Activated T-helper 9 cell treated with anti-CD3 and anti-CD28 coated beads, Interleukin-2, amount 50 U/mL, for 16 hours (primary cell): ENCODE results near the gene UBQLN4.

Experiments
- DNase-seq: peaks from one replicate; pipeline ENCODE4 v3.0.0-alpha.2; 2020; ENCODE audit warnings: low read depth

Gene UBQLN4

GRCh38 chr1:156053768-156054499 is at the start of gene UBQLN4:
Gene UBQLN4 (minus strand): TSS chr1:156053798. CDS start chr1:156053701, 97 bp downstream.
- DNase-seq = peak; percentile 82

GRCh38 chr1:156102633-156103511 is 49.3 kb upstream of the UBQLN4 start:
- DNase-seq = no peak

GRCh38 chr1:156101880-156102279 is 48.3 kb upstream of the UBQLN4 start:
- DNase-seq = no peak

- no peak for DNase-seq
Observed at GRCh38 chr1:156100205-156100995, 46.8 kb upstream of the UBQLN4 start.

GRCh38 chr1:156099282-156099681 is 45.7 kb upstream of the UBQLN4 start:
- no peak for DNase-seq

- no peak for DNase-seq
Observed at GRCh38 chr1:156098784-156099183, 45.2 kb upstream of the UBQLN4 start.

- DNase-seq = peak; percentile 43
Observed at GRCh38 chr1:156097499-156098178, 44.0 kb upstream of the UBQLN4 start.

GRCh38 chr1:156096640-156097391 is 43.2 kb upstream of the UBQLN4 start:
- peak; percentile 84 for DNase-seq

- DNase-seq = no peak
Observed at GRCh38 chr1:156095906-156096508, 42.4 kb upstream of the UBQLN4 start.

GRCh38 chr1:156091610-156092009 is 38.0 kb upstream of the UBQLN4 start:
- no peak for DNase-seq

GRCh38 chr1:156090840-156091188 is 37.2 kb upstream of the UBQLN4 start:
- DNase-seq = peak; percentile 83

GRCh38 chr1:156090138-156090839 is 36.7 kb upstream of the UBQLN4 start:
- DNase-seq = no peak

- DNase-seq = no peak
Observed at GRCh38 chr1:156089704-156090103, 36.1 kb upstream of the UBQLN4 start.

- DNase-seq = no peak
Observed at GRCh38 chr1:156086256-156086662, 32.7 kb upstream of the UBQLN4 start.

- DNase-seq = no peak
Observed at GRCh38 chr1:156083800-156084790, 30.5 kb upstream of the UBQLN4 start.

- DNase-seq = peak; percentile 47
Observed at GRCh38 chr1:156082309-156083091, 28.9 kb upstream of the UBQLN4 start, which contains the start of gene MEX3A. Gene MEX3A (minus strand): TSS chr1:156082465. CDS start chr1:156081998, 467 bp downstream.

GRCh38 chr1:156081917-156082308 is 28.3 kb upstream of the UBQLN4 start:
- no peak for DNase-seq
